ENCODE measurements around the gene ABTB1.

The ABTB1 gene

GRCh38 chr3:127730171-127730570, 57.4 kb downstream of the ABTB1 start:
- TF ChIP-seq, protein P1, sequence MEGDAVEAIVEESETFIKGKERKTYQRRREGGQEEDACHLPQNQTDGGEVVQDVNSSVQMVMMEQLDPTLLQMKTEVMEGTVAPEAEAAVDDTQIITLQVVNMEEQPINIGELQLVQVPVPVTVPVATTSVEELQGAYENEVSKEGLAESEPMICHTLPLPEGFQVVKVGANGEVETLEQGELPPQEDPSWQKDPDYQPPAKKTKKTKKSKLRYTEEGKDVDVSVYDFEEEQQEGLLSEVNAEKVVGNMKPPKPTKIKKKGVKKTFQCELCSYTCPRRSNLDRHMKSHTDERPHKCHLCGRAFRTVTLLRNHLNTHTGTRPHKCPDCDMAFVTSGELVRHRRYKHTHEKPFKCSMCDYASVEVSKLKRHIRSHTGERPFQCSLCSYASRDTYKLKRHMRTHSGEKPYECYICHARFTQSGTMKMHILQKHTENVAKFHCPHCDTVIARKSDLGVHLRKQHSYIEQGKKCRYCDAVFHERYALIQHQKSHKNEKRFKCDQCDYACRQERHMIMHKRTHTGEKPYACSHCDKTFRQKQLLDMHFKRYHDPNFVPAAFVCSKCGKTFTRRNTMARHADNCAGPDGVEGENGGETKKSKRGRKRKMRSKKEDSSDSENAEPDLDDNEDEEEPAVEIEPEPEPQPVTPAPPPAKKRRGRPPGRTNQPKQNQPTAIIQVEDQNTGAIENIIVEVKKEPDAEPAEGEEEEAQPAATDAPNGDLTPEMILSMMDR (IDR thresholded peaks at IDR 0.05; ENCODE audit: low read depth, low read length): no peak
- H3K4me3 ChIP-seq (replicated peaks in 1 of 2; ENCODE audit: low read depth in 2 of 2, low read length in 2 of 2): no peak overlapping the region
- DNase-seq (ENCODE audit: low read depth in 2 of 2): no peak

Data from cardiac fibroblast (primary cell).